Measurements from ENCODE around the gene CTDSPL.

DNA sequence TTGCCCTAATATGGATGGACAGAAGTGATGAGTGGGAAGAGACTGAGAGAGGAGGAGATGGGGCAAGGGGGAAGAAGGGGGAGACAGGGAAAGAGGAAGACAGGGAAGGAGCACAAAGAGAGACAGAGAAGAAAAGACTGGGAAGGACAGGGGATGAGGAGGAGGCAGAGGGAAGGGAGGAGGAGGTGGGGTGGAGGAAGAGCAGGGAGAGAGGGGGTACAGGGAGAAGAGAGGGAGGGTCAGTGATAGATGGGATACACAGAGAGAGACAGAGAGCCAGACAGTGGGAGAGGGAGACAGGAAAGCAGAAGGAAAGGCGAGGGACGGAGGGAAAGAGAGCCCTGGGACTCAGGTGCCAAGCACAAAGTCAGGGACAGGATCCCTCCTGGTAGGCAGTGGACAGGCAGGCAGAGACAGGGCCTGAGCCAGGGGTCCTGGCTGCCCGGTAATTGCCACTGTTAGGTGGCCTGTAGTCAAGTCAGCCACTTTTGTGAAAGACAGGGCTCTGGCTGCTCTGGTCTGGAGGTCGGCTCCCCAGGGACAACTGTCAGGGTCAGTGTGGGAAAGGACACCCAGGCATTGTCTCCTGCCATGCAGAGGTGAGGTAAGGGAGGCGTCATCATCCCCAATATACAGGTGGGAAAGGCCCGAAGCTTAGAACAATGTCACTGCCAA, 138.7 kb downstream of the CTDSPL start:
- TF ChIP-seq, protein P1, sequence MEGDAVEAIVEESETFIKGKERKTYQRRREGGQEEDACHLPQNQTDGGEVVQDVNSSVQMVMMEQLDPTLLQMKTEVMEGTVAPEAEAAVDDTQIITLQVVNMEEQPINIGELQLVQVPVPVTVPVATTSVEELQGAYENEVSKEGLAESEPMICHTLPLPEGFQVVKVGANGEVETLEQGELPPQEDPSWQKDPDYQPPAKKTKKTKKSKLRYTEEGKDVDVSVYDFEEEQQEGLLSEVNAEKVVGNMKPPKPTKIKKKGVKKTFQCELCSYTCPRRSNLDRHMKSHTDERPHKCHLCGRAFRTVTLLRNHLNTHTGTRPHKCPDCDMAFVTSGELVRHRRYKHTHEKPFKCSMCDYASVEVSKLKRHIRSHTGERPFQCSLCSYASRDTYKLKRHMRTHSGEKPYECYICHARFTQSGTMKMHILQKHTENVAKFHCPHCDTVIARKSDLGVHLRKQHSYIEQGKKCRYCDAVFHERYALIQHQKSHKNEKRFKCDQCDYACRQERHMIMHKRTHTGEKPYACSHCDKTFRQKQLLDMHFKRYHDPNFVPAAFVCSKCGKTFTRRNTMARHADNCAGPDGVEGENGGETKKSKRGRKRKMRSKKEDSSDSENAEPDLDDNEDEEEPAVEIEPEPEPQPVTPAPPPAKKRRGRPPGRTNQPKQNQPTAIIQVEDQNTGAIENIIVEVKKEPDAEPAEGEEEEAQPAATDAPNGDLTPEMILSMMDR (IDR thresholded peaks at IDR 0.05; ENCODE audit: poor library complexity) = no peak
- TF ChIP-seq EZH2 (IDR thresholded peaks at IDR 0.05; ENCODE audit: borderline replicate concordance) = no peak
